ENCODE data around the gene RAP1GDS1.

The RAP1GDS1 gene, protein sequence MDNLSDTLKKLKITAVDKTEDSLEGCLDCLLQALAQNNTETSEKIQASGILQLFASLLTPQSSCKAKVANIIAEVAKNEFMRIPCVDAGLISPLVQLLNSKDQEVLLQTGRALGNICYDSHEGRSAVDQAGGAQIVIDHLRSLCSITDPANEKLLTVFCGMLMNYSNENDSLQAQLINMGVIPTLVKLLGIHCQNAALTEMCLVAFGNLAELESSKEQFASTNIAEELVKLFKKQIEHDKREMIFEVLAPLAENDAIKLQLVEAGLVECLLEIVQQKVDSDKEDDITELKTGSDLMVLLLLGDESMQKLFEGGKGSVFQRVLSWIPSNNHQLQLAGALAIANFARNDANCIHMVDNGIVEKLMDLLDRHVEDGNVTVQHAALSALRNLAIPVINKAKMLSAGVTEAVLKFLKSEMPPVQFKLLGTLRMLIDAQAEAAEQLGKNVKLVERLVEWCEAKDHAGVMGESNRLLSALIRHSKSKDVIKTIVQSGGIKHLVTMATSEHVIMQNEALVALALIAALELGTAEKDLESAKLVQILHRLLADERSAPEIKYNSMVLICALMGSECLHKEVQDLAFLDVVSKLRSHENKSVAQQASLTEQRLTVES

DNA sequence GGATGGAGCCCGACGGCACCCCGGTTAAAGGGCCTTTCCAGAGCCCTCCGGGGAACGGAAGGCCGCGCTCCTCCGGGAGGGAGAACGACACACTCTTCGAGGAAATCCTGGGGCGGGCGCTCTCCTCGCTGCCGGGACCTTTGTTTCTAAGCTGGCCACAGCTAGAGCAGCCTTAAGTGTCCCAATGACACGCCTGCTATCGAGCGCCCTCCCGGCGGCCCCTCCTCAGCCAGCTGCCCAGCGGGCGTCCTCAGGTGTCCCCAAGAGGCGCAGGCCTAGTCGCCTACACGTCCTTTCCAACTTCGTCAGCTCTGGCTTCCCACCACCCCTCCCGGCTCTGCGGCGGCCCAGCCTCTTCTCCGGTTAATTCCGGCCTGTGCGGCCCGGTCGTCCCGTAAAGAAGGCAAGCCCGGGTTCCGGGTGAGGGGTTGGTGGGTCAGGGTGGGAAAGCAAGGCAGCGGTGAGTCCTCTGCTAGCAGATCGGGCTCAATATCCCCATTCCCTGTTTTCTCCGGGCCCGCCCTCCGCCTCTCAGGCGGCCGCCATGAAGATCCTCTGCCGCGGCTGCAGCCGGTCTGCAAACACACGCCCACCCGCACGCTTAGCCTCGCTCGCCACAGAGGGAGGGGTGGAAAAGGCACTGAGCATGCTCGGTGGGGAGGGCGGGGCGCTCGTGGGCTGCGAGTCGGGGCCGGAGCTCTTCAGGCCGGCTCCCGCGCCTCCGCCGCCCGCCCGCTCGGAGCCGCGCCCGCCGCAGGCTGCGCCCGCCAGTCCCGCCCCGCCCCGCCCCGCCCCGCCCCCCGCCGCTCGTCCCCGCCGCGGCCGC lies at the start of gene RAP1GDS1:
Gene RAP1GDS1, plus strand, starts transcription at position 806 of the 826 bp plus-strand sequence. CDS start 182 bp downstream, outside the sequence.
- DNase-seq = peak; percentile 94

DNA sequence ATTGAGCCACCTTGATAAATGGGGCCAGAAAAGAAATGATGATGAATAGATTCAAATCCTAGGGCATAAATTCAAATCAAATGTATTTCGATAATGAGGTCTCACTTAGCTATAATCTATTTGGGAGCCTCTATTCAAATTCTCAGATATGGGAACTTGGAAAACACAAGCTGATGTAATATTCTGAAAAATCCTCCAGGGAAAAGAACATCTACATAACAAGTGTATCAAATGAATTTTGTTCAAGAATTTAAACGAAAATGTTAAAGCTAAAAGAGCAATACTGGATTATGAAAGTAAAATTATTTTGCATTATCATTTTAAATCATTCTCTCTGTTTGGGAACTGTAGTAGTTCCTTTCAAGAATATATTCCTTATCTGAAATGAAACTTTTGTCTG lies 38.9 kb upstream of the RAP1GDS1 start:
- no peak for DNase-seq

DNA sequence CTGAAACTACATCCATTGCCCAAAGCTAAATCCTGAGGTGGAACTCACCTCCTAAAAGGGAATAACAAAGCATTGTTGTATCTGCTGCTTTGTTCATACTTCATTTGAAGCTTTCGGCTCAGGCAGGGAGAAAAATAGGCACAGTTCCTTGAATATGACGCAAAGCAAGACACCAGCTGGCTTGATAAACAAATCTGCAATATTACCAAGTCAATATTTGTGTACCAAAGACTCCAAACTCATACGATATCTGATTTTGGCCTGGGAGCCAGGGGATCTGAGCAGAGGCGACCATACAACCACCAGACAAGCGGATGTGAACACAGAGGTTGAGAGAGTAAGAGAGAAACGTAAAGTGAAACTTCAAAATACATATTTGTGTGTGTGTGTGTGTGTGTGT lies 34.8 kb upstream of the RAP1GDS1 start:
- no peak for DNase-seq

- no peak for DNase-seq
Measured at GRCh38 chr4:98230961-98231360, 30.2 kb upstream of the RAP1GDS1 start.

DNA sequence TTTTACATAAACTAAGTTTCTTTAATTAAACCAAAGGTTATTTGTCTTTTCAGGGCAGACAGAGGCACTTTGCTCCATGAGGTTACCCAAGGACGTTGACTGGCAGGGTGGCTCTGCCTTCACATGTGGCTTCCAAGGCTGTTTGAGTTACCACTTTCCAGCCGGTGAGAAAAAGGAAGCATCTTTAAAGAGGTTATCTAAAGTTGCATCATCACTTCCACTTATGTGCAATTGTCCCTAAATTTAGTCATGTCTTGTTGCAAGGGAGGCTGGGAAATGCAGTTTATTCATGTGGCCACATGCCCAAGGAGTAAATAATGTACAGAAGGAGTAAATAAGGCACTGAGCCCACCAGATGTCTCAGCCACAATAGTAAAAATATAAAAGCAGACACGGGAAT lies 29.0 kb upstream of the RAP1GDS1 start:
- DNase-seq = peak; percentile 38

GRCh38 chr4:98237204-98237603 lies 24.0 kb upstream of the RAP1GDS1 start:
- DNase-seq = no peak

- DNase-seq = no peak
Measured at GRCh38 chr4:98242063-98242462, 19.1 kb upstream of the RAP1GDS1 start.

- DNase-seq = no peak
Measured at GRCh38 chr4:98242538-98242937, 18.6 kb upstream of the RAP1GDS1 start.

DNA sequence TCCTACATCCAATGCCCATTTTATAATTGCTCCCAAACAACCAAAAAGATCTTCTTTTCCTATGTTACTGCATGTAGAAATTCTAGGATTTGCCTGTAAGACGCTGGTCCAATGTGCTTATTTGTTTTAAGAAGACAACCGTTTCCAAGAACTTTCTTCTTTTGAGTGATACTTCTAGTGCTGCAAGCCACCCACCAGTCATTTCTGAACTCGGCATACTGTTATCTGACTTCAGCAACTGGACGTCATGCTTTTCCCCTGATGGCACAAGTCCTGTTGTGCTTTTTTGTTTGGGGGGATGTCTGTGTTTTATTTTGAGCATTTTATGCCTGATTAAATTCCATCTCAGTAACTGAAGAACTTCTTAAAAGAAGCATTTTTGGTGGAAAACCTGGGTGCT lies 16.0 kb upstream of the RAP1GDS1 start:
- no peak for DNase-seq

GRCh38 chr4:98248934-98249333 lies 12.2 kb upstream of the RAP1GDS1 start:
- DNase-seq = no peak

DNA sequence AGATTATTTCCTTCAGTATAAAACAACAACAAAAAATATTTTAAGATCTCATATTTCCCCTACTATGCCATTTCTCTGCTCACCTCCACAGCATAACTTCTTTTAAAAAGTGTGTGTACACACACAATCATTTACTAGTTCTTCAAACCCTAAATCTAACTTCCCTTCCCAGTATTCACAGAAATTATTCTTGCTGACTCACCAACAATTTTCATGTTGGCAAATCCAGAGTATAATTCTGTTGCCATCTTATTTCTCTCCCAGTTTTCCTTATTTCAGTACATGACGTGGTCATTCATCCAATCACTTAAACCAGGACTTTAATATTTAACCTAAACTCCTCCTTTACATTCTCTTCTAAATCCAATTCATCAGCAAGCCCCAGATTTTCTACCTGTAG lies 11.4 kb upstream of the RAP1GDS1 start:
- no peak for DNase-seq

DNA sequence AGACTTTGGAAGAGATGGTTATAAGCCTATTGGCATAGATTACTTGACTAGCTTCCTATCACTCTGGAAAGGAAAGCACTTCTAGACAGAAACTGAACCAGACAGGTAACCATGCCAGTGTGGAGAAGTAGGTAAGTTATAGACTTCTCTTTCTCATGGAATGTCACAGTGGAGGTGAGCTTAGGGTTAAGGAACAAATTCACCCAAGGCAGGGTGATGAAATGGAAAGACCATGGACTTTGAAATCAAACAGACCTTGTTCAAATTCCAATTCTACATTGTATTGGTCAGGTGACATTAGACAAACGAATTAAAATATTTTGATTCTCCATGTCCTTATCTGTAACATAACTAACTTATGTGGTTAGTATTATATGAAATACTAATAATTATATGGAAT lies 7.7 kb upstream of the RAP1GDS1 start:
- DNase-seq = no peak

- DNase-seq = peak; percentile 41
Measured at GRCh38 chr4:98260047-98260578, 1.1 kb upstream of the RAP1GDS1 start.

GRCh38 chr4:98261405-98262291 lies 464 bp downstream of the RAP1GDS1 start:
- peak; percentile 59 for DNase-seq

GRCh38 chr4:98262431-98262830 lies 1.2 kb downstream of the RAP1GDS1 start:
- DNase-seq = no peak

DNA sequence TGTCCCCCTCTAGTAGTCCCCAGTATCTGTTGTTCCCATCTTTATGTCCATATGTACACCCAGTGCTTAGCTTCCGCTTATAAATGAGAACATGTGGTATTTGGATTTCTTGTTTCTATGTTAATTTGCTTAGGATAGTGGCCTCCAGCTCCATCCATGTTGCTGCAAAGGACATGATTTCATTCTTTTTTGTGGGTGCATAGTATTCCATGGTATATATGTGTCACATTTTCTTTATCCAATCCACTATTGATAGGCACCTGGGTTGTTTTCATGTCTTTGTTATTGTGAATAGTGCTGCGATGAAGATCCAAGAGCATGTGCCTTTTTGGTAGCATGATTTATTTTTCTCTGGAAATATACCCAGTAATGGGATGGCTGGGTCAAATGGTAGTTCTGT lies 6.3 kb downstream of the RAP1GDS1 start:
- no peak for DNase-seq

- DNase-seq = no peak
Measured at GRCh38 chr4:98275145-98275544, 14.0 kb downstream of the RAP1GDS1 start.

- no peak for DNase-seq
Measured at GRCh38 chr4:98283219-98284189, 22.3 kb downstream of the RAP1GDS1 start.

GRCh38 chr4:98284640-98285046 lies 23.5 kb downstream of the RAP1GDS1 start:
- no peak for DNase-seq

GRCh38 chr4:98285676-98286075 lies 24.5 kb downstream of the RAP1GDS1 start:
- no peak for DNase-seq

DNA sequence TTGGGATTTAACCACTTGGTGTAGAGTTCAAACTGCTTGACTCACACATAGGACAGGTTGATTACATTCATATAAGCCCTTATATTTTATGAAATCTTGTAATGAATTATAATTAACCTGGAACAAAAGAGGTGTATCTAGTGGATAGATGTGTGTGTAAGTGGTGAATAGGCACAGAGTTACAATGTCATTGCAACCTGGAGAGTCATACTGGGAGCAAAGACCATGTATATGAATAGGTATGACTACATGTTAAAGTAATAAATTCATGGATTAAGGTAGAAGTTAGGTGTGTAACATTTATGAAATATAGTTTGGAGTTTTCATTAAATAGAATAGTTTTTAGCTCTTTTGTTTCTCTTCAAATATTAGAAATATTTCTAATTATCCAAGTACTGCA lies 26.1 kb downstream of the RAP1GDS1 start:
- no peak for DNase-seq
